Mesenchymal stem cell (in vitro differentiated cells and primary cell): ENCODE measurements around the gene MRPL18.
"Not testable (repeated sequence)": the region's sequence is repeated elsewhere in the genome, so short reads cannot be mapped to it uniquely, and the experiment has no call there.

Experiments used
- DNase-seq: peaks from one replicate; pipeline ENCODE4 v3.0.0-alpha.2; 2013
- H2AFZ ChIP-seq: one replicate; pipeline ENCODE4 v1.6.1; 2013; ENCODE audit warnings: low read depth, mild to moderate bottlenecking, control low read depth, inconsistent platforms, low read length, moderate library complexity
- H2AK5ac ChIP-seq: 2 replicates; pipeline ENCODE4 v1.6.1; 2013; ENCODE audit warnings: low read length, moderate library complexity, mild to moderate bottlenecking, inconsistent platforms; ENCODE audit not compliant: severe bottlenecking
- H2BK120ac ChIP-seq: one replicate; pipeline ENCODE4 v1.6.1; 2013; ENCODE audit warnings: low read depth, mild to moderate bottlenecking, inconsistent platforms, low read length, moderate library complexity
- H2BK12ac ChIP-seq, 2 experiments: one replicate each; pipeline ENCODE4 v1.6.1; 2013; ENCODE audit warnings: inconsistent platforms in 2 of 2, low read length in 2 of 2, mild to moderate bottlenecking in 2 of 2, moderate library complexity in 2 of 2, control low read depth in 1 of 2
- H2BK15ac ChIP-seq: one replicate; pipeline ENCODE4 v1.6.1; 2013; ENCODE audit warnings: mild to moderate bottlenecking, low read depth, inconsistent platforms; ENCODE audit not compliant: poor library complexity, severe bottlenecking
- H2BK5ac ChIP-seq: 2 replicates; pipeline ENCODE4 v1.6.1; 2013; ENCODE audit warnings: low read depth, mild to moderate bottlenecking, low read length, control low read depth, inconsistent platforms; ENCODE audit not compliant: poor library complexity, severe bottlenecking
- H3K14ac ChIP-seq, 2 experiments: one replicate each; pipeline ENCODE4 v1.6.1; 2013; ENCODE audit warnings: inconsistent platforms in 2 of 2, low read length in 2 of 2, control low read depth in 1 of 2, mild to moderate bottlenecking in 1 of 2, moderate library complexity in 1 of 2
- H3K18ac ChIP-seq, 2 experiments: one replicate each; pipeline ENCODE4 v1.6.1; 2013; ENCODE audit warnings: inconsistent platforms in 2 of 2, low read length in 2 of 2, control low read depth in 1 of 2, low read depth in 1 of 2, mild to moderate bottlenecking in 1 of 2
- H3K23ac ChIP-seq, 2 experiments: one replicate each; pipeline ENCODE4 v1.6.1; 2013; ENCODE audit warnings: inconsistent platforms in 2 of 2, low read length in 2 of 2, mild to moderate bottlenecking in 2 of 2, moderate library complexity in 2 of 2, control low read depth in 1 of 2
- H3K27ac ChIP-seq: 2 replicates; pipeline ENCODE4 v1.5.1; 2013; ENCODE audit warnings: mild to moderate bottlenecking, moderate library complexity, low read length, control low read depth, inconsistent platforms; ENCODE audit not compliant: poor library complexity, severe bottlenecking
- H3K27me3 ChIP-seq, 2 experiments: 2 replicates each; pipeline versions ENCODE4 v1.6.1 to v1.7.0; 2013; ENCODE audit warnings: low read length in 2 of 2, mild to moderate bottlenecking in 2 of 2, moderate library complexity in 2 of 2, control low read depth in 1 of 2, inconsistent platforms in 1 of 2; ENCODE audit not compliant: control insufficient read depth in 1 of 2, insufficient read depth in 1 of 2
- H3K36me3 ChIP-seq, 2 experiments: 2 replicates each; pipeline versions ENCODE4 v1.6.1 to v1.7.0; 2013; ENCODE audit warnings: low read length in 2 of 2, control low read depth in 1 of 2, inconsistent platforms in 1 of 2, low read depth in 1 of 2, mild to moderate bottlenecking in 1 of 2; ENCODE audit not compliant: insufficient read depth in 2 of 2, control insufficient read depth in 1 of 2
- H3K4ac ChIP-seq, 2 experiments: one replicate each; pipeline ENCODE4 v1.6.1; 2013; ENCODE audit warnings: inconsistent platforms in 2 of 2, low read length in 2 of 2, mild to moderate bottlenecking in 2 of 2, moderate library complexity in 2 of 2, control low read depth in 1 of 2, low read depth in 1 of 2
- H3K4me1 ChIP-seq: 2 replicates; pipeline ENCODE4 v1.6.1; 2013; ENCODE audit warnings: low read depth, low read length, control low read depth; ENCODE audit not compliant: control insufficient read depth, insufficient read depth
- H3K4me2 ChIP-seq: 2 replicates; pipeline ENCODE4 v1.6.1; 2013; ENCODE audit warnings: low read length, mild to moderate bottlenecking, inconsistent platforms; ENCODE audit not compliant: poor library complexity, severe bottlenecking
- H3K4me3 ChIP-seq, 2 experiments: 2 replicates each; pipeline versions ENCODE4 v1.5.1 to v1.7.0; 2013; ENCODE audit warnings: low read length in 2 of 2, mild to moderate bottlenecking in 2 of 2, control low read depth in 1 of 2, low read depth in 1 of 2; ENCODE audit not compliant: insufficient read depth in 1 of 2
- H3K79me1 ChIP-seq: replicated peaks from 2 replicates; pipeline ENCODE4 v1.6.1; 2013; ENCODE audit warnings: mild to moderate bottlenecking, control low read depth, low read length, inconsistent platforms; ENCODE audit not compliant: poor library complexity, severe bottlenecking
- H3K9ac ChIP-seq: 2 replicates; pipeline ENCODE4 v1.7.0; 2013; ENCODE audit warnings: mild to moderate bottlenecking, low read length, moderate library complexity
- H3K9me3 ChIP-seq: 2 replicates; pipeline ENCODE4 v1.7.0; 2013; ENCODE audit warnings: mild to moderate bottlenecking, low read length; ENCODE audit not compliant: control insufficient read depth
- H4K8ac ChIP-seq: one replicate; pipeline ENCODE4 v1.6.1; 2013; ENCODE audit warnings: inconsistent platforms, mild to moderate bottlenecking, low read length, moderate library complexity
- H4K91ac ChIP-seq: one replicate; pipeline ENCODE4 v1.6.1; 2013; ENCODE audit warnings: mild to moderate bottlenecking, low read length, inconsistent platforms
- WGBS: methylation state at CpG from one replicate; pipeline ENCODE4 v1.1.7; 2013; ENCODE audit warnings: mixed read lengths; 5-methylcytosine and 5-hydroxymethylcytosine counted together

The MRPL18 gene

GRCh38 chr6:159748127-159748526, 42.1 kb upstream of the MRPL18 start:
- H3K36me3 ChIP-seq, result peaks cover 16 to 100% of the 10 kb centered on the region in 2 experiments
- H3K79me1 ChIP-seq, H4K8ac ChIP-seq, H3K4ac ChIP-seq, H2AK5ac ChIP-seq, H2BK15ac ChIP-seq, H3K4me1 ChIP-seq, H3K18ac ChIP-seq, H3K23ac ChIP-seq, H2AFZ ChIP-seq, H3K4me3 ChIP-seq, H2BK5ac ChIP-seq, DNase-seq, H4K91ac ChIP-seq, H2BK12ac ChIP-seq, H2BK120ac ChIP-seq, H3K27ac ChIP-seq, H3K4me2 ChIP-seq, H3K9ac ChIP-seq, H3K14ac ChIP-seq, H3K9me3 ChIP-seq, H3K27me3 ChIP-seq: not testable (repeated sequence)
- 96% methylated on average over 6 of the region's 7 CpGs for WGBS

- WGBS, result 100% methylated on average over 2 of the region's 3 CpGs
- no peak overlapping the region for H2BK120ac ChIP-seq
- H3K4ac ChIP-seq, result no peak overlapping the region
Observed at GRCh38 chr6:159751448-159751847, 38.8 kb upstream of the MRPL18 start.

GRCh38 chr6:159753081-159753872, 37.0 kb upstream of the MRPL18 start:
- no peak overlapping the region for H2BK120ac ChIP-seq
- H3K4me2 ChIP-seq, result no peak overlapping the region
- 97% methylated on average over 5 of the region's 6 CpGs for WGBS
- H2AK5ac ChIP-seq, result no peak overlapping the region
- no peak overlapping the region for H3K4me3 ChIP-seq
- H3K79me1 ChIP-seq, result peaks cover 9% of the 10 kb centered on the region
- no peak overlapping the region for H2BK5ac ChIP-seq
- no peak overlapping the region for H2BK12ac ChIP-seq
- H3K23ac ChIP-seq, result no peak overlapping the region
- H3K4ac ChIP-seq, result no peak overlapping the region
- H3K9me3 ChIP-seq, result no peaks in the 10 kb centered on the region
- no peak overlapping the region for H2BK15ac ChIP-seq
- H3K18ac ChIP-seq, result no peak overlapping the region
- DNase-seq, result no peak
- H3K9ac ChIP-seq, result peak overlapping the region; percentile 19
- no peak overlapping the region for H3K27ac ChIP-seq
- H3K36me3 ChIP-seq, result peaks cover 23 to 97% of the 10 kb centered on the region in 2 experiments
- no peak overlapping the region for H4K8ac ChIP-seq
- H2AFZ ChIP-seq, result no peak overlapping the region
- no peaks in the 10 kb centered on the region for H3K27me3 ChIP-seq
- no peak overlapping the region for H3K14ac ChIP-seq
- no peaks in the 10 kb centered on the region for H3K4me1 ChIP-seq
- H4K91ac ChIP-seq, result no peak overlapping the region

More at GRCh38 chr6:159751448-159751847, 38.8 kb upstream of the MRPL18 start:
- H3K4me3 ChIP-seq, result no peak overlapping the region
- no peak overlapping the region for H2BK5ac ChIP-seq
- no peak overlapping the region for H2BK15ac ChIP-seq
- no peak for DNase-seq
- no peak overlapping the region for H2BK12ac ChIP-seq
- H3K36me3 ChIP-seq, result peaks cover 19 to 98% of the 10 kb centered on the region in 2 experiments
- H3K79me1 ChIP-seq, result peaks cover 6% of the 10 kb centered on the region
- H4K8ac ChIP-seq, result no peak overlapping the region
- no peak overlapping the region for H3K18ac ChIP-seq
- H2AK5ac ChIP-seq, result no peak overlapping the region
- no peak overlapping the region for H2AFZ ChIP-seq
- no peak overlapping the region for H3K4me2 ChIP-seq
- no peak overlapping the region for H3K14ac ChIP-seq
- no peaks in the 10 kb centered on the region for H3K27me3 ChIP-seq
- no peaks in the 10 kb centered on the region for H3K9me3 ChIP-seq
- H3K4me1 ChIP-seq, result no peaks in the 10 kb centered on the region
- no peak overlapping the region for H4K91ac ChIP-seq
- no peak overlapping the region for H3K23ac ChIP-seq
- no peak overlapping the region for H3K27ac ChIP-seq
- H3K9ac ChIP-seq, result no peak overlapping the region

- Histone ChIP-seq H3K9me3 (no peaks in the 10 kb centered on the region), H3K79me1 (peaks cover 9% of the 10 kb centered on the region), H2AK5ac (no peak overlapping the region), H3K4me1 (peaks cover 3% of the 10 kb centered on the region), H3K4me2 (no peak overlapping the region), H3K4me3 (no peak overlapping the region), H2AFZ (no peak overlapping the region), H3K18ac (no peak overlapping the region), H3K27ac (no peak overlapping the region), H3K36me3 (peaks cover 26 to 92% of the 10 kb centered on the region in 2 experiments), H3K23ac (no peak overlapping the region), H3K4ac (no peak overlapping the region), H4K8ac (no peak overlapping the region), H2BK120ac (no peak overlapping the region), H4K91ac (no peak overlapping the region), H2BK5ac (no peak overlapping the region), H2BK12ac (no peak overlapping the region), H3K14ac (no peak overlapping the region), H2BK15ac (no peak overlapping the region), H3K9ac (peak overlapping the region; percentile 48), H3K27me3 (no peaks in the 10 kb centered on the region)
- 100% methylated on average over 2 of the region's 2 CpGs for WGBS
- no peak for DNase-seq
Observed at GRCh38 chr6:159754401-159754800, 35.9 kb upstream of the MRPL18 start.
